Caco-2 (cell line): Measurements from ENCODE around the gene NEU1. TPM values are rescaled to one million over a fixed set of nuclear protein-coding genes. Genes with fewer than 3 reads are reported as not detected.

Experiments used
- BruUV-seq: library from RNA; stranded (reverse); fragments of 400-500 nt; replicated peaks from 2 replicates; lab custom pipeline; 2021; lab: Mats Ljungman, UMichigan
- CTCF ChIA-PET: fragments of 300-600 bp; sonication (Branson Sonifier 250); formaldehyde crosslinking; loops from one replicate; lab custom pipeline; 2022; ENCODE audit warnings: antibody characterized with exemption; lab: Charles Lee
- POLR2A ChIA-PET: fragments of 300-600 bp; sonication (Branson Sonifier 250); formaldehyde crosslinking; loops from one replicate; lab custom pipeline; 2022; ENCODE audit warnings: antibody characterized with exemption; lab: Charles Lee
- DNase-seq, 2 experiments: peaks; one replicate each; pipeline versions ENCODE4 v3.0.0 to v3.0.0-alpha.2; 2020 to 2022
- H3K27me3 ChIP-seq: replicated peaks from 2 replicates; pipeline ENCODE4 v1.6.0; 2011; ENCODE audit warnings: low read length; ENCODE audit not compliant: control insufficient read depth, insufficient read depth
- H3K36me3 ChIP-seq: 2 replicates; pipeline ENCODE4 v1.5.1; 2011; ENCODE audit warnings: low read length; ENCODE audit not compliant: control insufficient read depth, insufficient read depth
- H3K4me1 ChIP-seq: fragments of 250-450 bp; sonication (Bioruptor Pico); 2 replicates; pipeline ENCODE4 v1.5.1; 2020; ENCODE audit warnings: mild to moderate bottlenecking
- H3K4me3 ChIP-seq: 2 replicates; pipeline ENCODE4 v1.5.1; 2011; ENCODE audit warnings: low read depth, mild to moderate bottlenecking, control low read depth, low read length
- H3K9me3 ChIP-seq: fragments of 250-450 bp; sonication (Bioruptor Pico); 2 replicates; pipeline ENCODE4 v1.5.1; 2020; ENCODE audit warnings: mild to moderate bottlenecking, moderate library complexity
- H3K27ac Mint-ChIP-seq: one replicate; pipeline ENCODE4 v1.8.0; 2022; ENCODE audit warnings: mixed read lengths; ENCODE audit not compliant: unreplicated experiment
- H3K27me3 Mint-ChIP-seq: one replicate; pipeline ENCODE4 v1.8.0; 2022; ENCODE audit warnings: mixed read lengths; ENCODE audit not compliant: insufficient read depth, unreplicated experiment
- H3K36me3 Mint-ChIP-seq: one replicate; pipeline ENCODE4 v1.8.0; 2022; ENCODE audit warnings: mild to moderate bottlenecking, mixed read lengths; ENCODE audit not compliant: insufficient read depth, unreplicated experiment
- H3K4me1 Mint-ChIP-seq: one replicate; pipeline ENCODE4 v1.8.0; 2022; ENCODE audit warnings: low read depth, mixed read lengths; ENCODE audit not compliant: unreplicated experiment
- H3K4me3 Mint-ChIP-seq: one replicate; pipeline ENCODE4 v1.8.0; 2022; ENCODE audit warnings: mild to moderate bottlenecking, moderate library complexity, mixed read lengths; ENCODE audit not compliant: unreplicated experiment
- H3K9me3 Mint-ChIP-seq: one replicate; pipeline ENCODE4 v1.8.0; 2022; ENCODE audit warnings: mixed read lengths; ENCODE audit not compliant: unreplicated experiment
- CTCF ChIP-seq, 2 experiments: fragments of 200-600 bp in 1 of 2; IDR thresholded peaks; 1 replicate in 1 of 2; 2 replicates in 1 of 2; pipeline versions ENCODE4 v1.5.1 to v1.8.0; 2011 to 2022; ENCODE audit warnings: antibody characterized with exemption in 1 of 2, control low read depth in 1 of 2, inconsistent platforms in 1 of 2, low read depth in 1 of 2, low read length in 1 of 2, mild to moderate bottlenecking in 1 of 2, moderate library complexity in 1 of 2; ENCODE audit not compliant: insufficient read depth in 1 of 2, severe bottlenecking in 1 of 2, unreplicated experiment in 1 of 2
- intact Hi-C: fragments of 100-400 bp; cut with micrococcal nuclease; formaldehyde crosslinking; loops from one replicate; pipeline ENCODE4 v1.10.0; 2022; ENCODE audit not compliant: unreplicated experiment
- total RNA-seq: library from RNA; stranded (reverse); gene quantifications from 2 replicates; pipeline ENCODE4 v1.2.3, GENCODE V29; 2022

NEU1 gene
- total RNA-seq, 1 experiment from 2014 or later: 176 TPM

- peaks cover 48% of the 10 kb centered on the region for H3K36me3 Mint-ChIP-seq
- no peaks in the 10 kb centered on the region for H3K4me1 Mint-ChIP-seq
- Histone ChIP-seq H3K4me3 (no peak overlapping the region), H3K4me1 (no peaks in the 10 kb centered on the region), H3K27me3 (no peaks in the 10 kb centered on the region), H3K9me3 (no peaks in the 10 kb centered on the region), H3K36me3 (no peaks in the 10 kb centered on the region; the same call in none of the 2 replicates)
- DNase-seq: no peak
- no peak for TF ChIP-seq CTCF (IDR thresholded peaks at IDR 0.05; ENCODE audit: insufficient read depth in 1 of 2, low read depth in 1 of 2, low read length in 1 of 2, severe bottlenecking in 1 of 2, unreplicated experiment in 1 of 2)
- H3K27ac Mint-ChIP-seq: no peak overlapping the region
- H3K9me3 Mint-ChIP-seq: no peaks in the 10 kb centered on the region
- ChIA-PET POLR2A (interaction anchor here (1.0 kb wide), 1 partner anchor 56 kb away, joined by 4 read pairs; the partner anchor contains the start of gene HSPA1B), CTCF (interaction anchor here (0.8 kb wide), 1 partner anchor 62 kb away, joined by 3 read pairs; the partner anchor contains the start of gene CFB)
- BruUV-seq: no TSS peak
- no peak overlapping the region for H3K4me3 Mint-ChIP-seq
- intact Hi-C loops: no loop called here
- no peaks in the 10 kb centered on the region for H3K27me3 Mint-ChIP-seq
Observed at GRCh38 chr6:31883676-31884075, 21.1 kb upstream of the NEU1 start.

- Mint-ChIP-seq H3K4me3 (no peak overlapping the region), H3K27ac (no peak overlapping the region), H3K27me3 (no peaks in the 10 kb centered on the region), H3K4me1 (peaks cover 8% of the 10 kb centered on the region), H3K9me3 (no peaks in the 10 kb centered on the region), H3K36me3 (peaks cover 37% of the 10 kb centered on the region)
- Histone ChIP-seq H3K4me3 (no peak overlapping the region), H3K9me3 (no peaks in the 10 kb centered on the region), H3K27me3 (no peaks in the 10 kb centered on the region), H3K36me3 (no peaks in the 10 kb centered on the region; the same call in none of the 2 replicates), H3K4me1 (peaks cover 11% of the 10 kb centered on the region; the same call in 1 of the 2 replicates)
- BruUV-seq: no TSS peak
- intact Hi-C loops: no loop called here
- ChIA-PET POLR2A (no interaction called here), CTCF (interaction anchor here (0.7 kb wide), 1 partner anchor 255 kb away, joined by 3 read pairs; no protein-coding TSS in a partner anchor)
- TF ChIP-seq CTCF (IDR thresholded peaks at IDR 0.05; ENCODE audit: insufficient read depth in 1 of 2, low read depth in 1 of 2, low read length in 1 of 2, severe bottlenecking in 1 of 2, unreplicated experiment in 1 of 2): no peak
- no peak for DNase-seq
Observed at GRCh38 chr6:31882344-31882743, 19.7 kb upstream of the NEU1 start.

DNA sequence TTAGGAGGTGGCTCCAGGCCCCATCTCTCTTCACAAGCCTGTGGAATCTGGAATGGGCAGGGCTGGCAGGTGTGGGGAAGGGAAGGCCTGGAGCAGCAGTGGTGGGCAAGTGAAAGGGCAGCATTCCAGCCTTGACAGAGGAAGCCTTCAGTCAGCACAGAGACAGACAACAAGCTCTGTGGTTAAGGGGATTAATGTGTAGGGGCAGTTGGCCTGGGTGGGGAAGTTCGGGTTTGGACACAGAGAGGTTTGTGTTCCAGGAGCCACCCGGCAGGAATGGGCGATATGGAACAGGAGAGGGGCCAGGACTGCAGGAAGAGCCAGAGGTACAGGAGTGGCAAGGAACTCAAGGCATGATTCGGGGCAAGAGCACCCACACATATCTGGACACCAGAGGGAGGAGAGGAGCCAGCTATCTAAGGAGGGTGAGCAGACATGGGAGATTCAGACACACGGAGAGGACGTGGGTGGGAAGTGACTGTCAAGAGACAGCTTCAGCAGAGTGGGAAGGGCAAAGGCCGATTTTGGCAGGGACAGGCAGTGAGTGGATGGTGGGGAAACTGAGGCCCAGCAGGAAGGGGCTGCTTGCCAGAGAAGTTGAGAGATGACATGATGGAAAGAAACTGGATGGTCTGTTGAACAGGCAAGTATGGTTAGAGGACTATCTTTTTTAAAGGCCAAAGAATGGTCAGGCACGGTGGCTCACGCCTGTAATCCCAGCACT, 18.7 kb upstream of the NEU1 start:
- Mint-ChIP-seq H3K36me3 (peaks cover 35% of the 10 kb centered on the region), H3K4me3 (no peak overlapping the region), H3K27ac (no peak overlapping the region), H3K27me3 (no peaks in the 10 kb centered on the region), H3K9me3 (no peaks in the 10 kb centered on the region), H3K4me1 (peaks cover 8% of the 10 kb centered on the region)
- TF ChIP-seq CTCF (IDR thresholded peaks at IDR 0.05; ENCODE audit: insufficient read depth in 1 of 2, low read depth in 1 of 2, low read length in 1 of 2, severe bottlenecking in 1 of 2, unreplicated experiment in 1 of 2): no peak
- Histone ChIP-seq H3K4me1 (peaks cover 15% of the 10 kb centered on the region; the same call in 1 of the 2 replicates), H3K9me3 (no peaks in the 10 kb centered on the region), H3K27me3 (no peaks in the 10 kb centered on the region), H3K4me3 (no peak overlapping the region), H3K36me3 (no peaks in the 10 kb centered on the region; the same call in none of the 2 replicates)
- no peak for DNase-seq
- intact Hi-C loops: no loop called here
- ChIA-PET CTCF (interaction anchor here (0.8 kb wide), 1 partner anchor 112 kb away, joined by 3 read pairs; no protein-coding TSS in a partner anchor), POLR2A (interaction anchor here (0.7 kb wide), 1 partner anchor 156 kb away, joined by 6 read pairs; no protein-coding TSS in a partner anchor)
- no TSS peak for BruUV-seq
